Epithelial cell of proximal tubule (primary cell): ENCODE measurements around the gene MCF2L. TPM values are rescaled to one million over a fixed set of nuclear protein-coding genes. Genes with fewer than 3 reads are reported as not detected.

Source experiments
- DNase-seq: peaks from one replicate; pipeline ENCODE4 v3.0.0-alpha.2; 2011; ENCODE audit warnings: low read depth
- H3K4me3 ChIP-seq: 2 replicates; pipeline ENCODE4 v1.5.1; 2011; ENCODE audit warnings: low read depth, mild to moderate bottlenecking, low read length
- total RNA-seq: library from RNA; depleted of rRNA; stranded (reverse); fragments of >200 nt; gene quantifications from 2 replicates; pipeline ENCODE4 v1.2.3, GENCODE V29; 2015
- TF ChIP-seq, protein P1 (sequence below): conservative IDR thresholded peaks from 2 replicates; pipeline ENCODE4 v1.5.1; 2012; ENCODE audit warnings: low read depth, mild to moderate bottlenecking, low read length

The MCF2L gene
- total RNA-seq, 1 donor from 2014 or later = 10.8 TPM

DNA sequence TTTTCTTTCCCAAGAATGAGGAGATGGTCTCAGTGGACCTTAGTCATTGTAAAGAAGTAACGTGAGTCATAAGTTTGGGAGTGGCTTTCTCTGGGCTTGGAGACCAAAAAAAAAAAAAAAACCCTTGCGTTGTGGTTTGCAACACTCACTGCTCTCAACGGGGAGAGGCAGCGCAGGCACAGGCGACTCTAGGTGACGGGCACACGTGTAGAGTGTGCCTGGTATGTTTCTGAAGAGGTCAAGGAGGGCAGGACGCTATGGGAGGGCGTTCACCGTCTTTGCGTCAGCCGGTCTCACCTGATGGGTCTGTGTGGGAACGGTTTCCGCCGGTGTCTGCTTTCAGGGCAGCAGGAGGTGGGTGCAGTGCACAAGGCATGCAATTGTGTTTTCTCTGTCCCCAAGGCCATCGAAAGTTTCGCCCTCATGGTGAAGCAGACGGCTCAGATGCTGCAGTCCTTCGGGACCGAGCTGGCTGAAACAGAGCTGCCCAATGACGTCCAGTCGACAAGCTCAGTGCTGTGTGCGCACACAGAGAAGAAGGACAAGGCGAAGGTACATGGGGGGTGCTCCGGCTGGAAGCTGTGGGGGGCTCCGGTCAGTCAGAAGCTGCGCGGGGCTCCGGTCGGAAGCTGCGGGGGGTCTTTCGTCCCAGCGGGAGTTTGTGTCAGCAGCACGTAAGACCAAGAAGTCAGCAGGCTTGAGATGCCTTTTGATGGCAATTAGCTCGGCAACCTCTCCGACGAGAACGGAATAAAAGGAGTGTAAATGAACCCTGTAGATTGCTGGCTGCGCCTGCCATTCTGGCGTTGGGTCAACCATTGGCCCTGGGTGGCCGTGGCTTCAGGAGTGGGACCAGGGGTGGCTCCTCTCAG is 95.8 kb downstream of the MCF2L start:
- no peak for DNase-seq
- TF ChIP-seq, protein P1, sequence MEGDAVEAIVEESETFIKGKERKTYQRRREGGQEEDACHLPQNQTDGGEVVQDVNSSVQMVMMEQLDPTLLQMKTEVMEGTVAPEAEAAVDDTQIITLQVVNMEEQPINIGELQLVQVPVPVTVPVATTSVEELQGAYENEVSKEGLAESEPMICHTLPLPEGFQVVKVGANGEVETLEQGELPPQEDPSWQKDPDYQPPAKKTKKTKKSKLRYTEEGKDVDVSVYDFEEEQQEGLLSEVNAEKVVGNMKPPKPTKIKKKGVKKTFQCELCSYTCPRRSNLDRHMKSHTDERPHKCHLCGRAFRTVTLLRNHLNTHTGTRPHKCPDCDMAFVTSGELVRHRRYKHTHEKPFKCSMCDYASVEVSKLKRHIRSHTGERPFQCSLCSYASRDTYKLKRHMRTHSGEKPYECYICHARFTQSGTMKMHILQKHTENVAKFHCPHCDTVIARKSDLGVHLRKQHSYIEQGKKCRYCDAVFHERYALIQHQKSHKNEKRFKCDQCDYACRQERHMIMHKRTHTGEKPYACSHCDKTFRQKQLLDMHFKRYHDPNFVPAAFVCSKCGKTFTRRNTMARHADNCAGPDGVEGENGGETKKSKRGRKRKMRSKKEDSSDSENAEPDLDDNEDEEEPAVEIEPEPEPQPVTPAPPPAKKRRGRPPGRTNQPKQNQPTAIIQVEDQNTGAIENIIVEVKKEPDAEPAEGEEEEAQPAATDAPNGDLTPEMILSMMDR = no peak
- no peak overlapping the region for H3K4me3 ChIP-seq

DNA sequence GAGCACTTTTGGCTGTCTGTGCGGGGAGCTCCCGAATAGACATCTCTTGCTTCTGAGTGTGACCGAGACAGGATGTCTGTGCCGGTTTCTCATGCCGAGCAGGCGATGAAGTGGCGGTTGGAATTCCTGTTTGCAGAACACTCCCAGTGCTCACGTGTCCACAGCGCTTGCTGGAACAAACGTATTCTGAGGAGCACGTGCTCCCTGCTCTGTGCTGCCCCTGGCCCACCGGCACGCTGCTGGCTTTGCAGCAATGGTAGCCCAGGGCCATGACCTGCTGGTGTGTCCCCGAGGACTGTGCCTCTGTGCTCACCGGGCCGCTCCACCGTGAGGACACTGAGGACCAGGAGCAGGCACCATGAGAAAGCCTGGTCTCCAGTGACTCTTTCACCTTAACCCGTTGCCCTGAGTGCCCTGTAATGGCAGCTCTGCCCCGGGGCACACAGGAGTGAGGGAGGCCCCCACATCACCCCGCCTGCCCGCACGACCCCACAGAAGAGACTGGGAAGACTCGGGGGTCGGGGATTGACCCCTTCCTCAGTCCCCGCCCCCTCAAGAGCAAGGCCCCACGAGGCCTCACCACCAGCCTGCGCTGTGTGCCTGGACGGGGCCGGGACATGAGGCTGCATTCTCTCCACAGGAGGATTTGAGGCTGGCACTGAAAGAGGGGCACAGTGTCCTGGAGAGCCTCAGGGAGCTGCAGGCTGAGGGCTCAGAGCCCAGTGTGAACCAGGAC is 96.6 kb downstream of the MCF2L start:
- TF ChIP-seq, protein P1 = no peak
- no peak for DNase-seq
- H3K4me3 ChIP-seq = no peak overlapping the region

DNA sequence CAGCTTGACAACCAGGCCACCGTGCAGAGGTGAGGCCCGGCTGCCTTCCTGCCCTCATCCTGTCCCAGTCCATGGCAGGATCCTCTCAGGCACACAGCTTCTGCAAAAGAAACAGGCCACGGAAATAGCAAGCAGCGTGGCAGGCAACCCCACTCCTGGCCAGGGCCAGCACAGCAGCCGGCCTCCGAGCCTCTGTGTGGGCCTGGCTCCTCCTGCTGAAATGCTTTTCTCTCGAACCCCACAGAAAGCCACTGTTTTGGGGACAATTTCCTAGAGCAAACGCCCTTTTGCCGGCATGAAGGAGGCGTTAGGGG is 97.1 kb downstream of the MCF2L start:
- TF ChIP-seq, protein P1 = no peak
- no peak for DNase-seq
- H3K4me3 ChIP-seq = no peak overlapping the region

DNA sequence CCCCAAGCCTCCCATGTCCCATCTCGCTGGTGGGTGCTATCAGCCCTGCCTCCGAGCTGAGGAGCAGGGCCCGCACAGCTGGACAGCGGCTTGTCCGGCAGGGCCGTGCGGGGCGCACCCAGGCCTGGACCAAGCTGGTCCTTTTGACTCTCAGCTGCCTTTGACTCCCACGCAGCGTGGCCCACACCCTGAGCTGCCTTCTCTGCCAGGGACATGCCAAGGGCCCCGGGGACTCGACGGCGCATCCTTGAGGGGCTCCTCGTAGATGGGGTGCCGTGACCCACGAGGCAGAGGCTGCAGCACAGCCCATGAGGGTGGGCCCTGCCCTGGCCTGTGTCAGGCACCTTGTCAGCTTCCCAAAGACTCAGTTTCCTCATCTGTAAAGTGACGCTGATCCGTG is 97.7 kb downstream of the MCF2L start:
- DNase-seq = no peak
- H3K4me3 ChIP-seq = no peak overlapping the region
- TF ChIP-seq, protein P1 = no peak

DNA sequence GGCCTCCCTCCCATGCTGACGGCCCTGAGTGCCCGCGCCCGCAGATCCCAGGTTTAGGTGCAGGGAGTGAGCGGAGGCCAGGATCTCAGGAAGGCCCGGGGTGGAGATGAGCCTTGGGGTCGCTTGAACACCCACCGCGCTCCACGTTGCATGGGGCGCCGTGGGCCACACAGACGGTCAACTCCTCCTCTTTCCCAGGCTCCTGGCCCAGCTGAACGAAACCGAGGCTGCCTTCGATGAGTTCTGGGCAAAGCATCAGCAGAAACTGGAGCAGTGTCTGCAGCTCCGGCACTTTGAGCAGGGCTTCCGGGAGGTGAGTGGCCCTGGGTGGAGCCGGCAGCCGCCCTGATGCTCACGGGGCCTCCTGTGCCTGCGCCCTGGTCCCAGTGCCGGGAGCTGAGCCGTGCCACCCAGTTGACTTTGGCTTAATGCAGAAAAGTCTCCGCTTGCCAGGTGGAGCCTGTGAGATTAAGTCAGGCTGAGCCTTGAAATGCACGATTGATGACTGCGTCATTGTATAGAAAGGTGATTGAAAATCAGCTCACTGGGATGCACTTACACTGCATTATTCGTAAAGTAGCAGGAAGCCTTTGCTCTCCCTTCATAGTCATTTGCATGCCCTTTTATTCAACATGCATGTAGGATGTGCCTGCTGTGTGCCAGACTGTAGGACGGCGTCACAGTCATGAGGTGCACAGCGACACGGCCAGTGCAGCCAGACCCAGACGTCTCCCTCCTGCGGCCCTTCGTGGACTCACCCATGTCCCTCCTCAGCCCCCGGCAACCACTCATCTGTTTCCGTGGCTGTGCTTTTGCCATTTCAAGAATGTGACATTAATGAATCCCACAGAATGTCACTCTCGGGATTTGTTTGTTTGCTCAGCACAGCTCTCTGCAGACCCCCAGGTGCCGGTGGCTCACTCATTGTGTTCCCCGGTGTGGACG is 101.1 kb downstream of the MCF2L start:
- no peak for DNase-seq
- no peak overlapping the region for H3K4me3 ChIP-seq
- TF ChIP-seq, protein P1 = no peak

DNA sequence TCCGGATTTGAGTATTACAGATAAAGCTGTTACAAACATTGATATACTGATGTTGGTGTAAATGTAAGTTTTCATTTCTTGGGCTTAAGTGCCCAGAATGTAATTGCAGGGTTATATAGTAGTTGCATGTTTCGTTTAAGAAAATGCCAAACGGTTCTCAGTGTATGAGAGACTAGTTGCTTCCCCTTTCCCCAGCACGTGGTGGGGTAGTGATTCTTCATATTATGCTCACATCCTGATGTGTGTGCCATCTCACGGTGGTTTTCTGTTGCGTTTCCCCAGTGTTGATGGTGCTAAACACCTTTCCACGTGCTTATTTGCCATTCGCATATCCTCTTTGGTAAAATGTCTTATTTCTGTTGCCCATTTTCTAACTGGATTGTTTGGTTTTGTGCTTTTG is 101.8 kb downstream of the MCF2L start:
- TF ChIP-seq, protein P1 = no peak
- DNase-seq = no peak
- H3K4me3 ChIP-seq = no peak overlapping the region
